ENCODE measurements around the gene EN1. TPM values are rescaled to one million over a fixed set of nuclear protein-coding genes. Genes with fewer than 3 reads are reported as not detected.

Gene EN1
- total and polyA plus RNA-seq, 9 donors, result not detected

- no peaks in the 10 kb centered on the region for H3K9me3 ChIP-seq
- H3K4me3 ChIP-seq, result no peak overlapping the region
- WGBS, 3 donors, result 3 to 4% (median 3%) methylated on average over 52 of the region's 52 CpGs
- TF ChIP-seq CTCF (IDR thresholded peaks at IDR 0.05), result no peak
- no peak for TF ChIP-seq POLR2A (IDR thresholded peaks at IDR 0.05)
- TF ChIP-seq EP300 (IDR thresholded peaks at IDR 0.05), result no peak
- no peak for DNase-seq
- no peaks in the 10 kb centered on the region for H3K4me1 ChIP-seq (ENCODE audit: insufficient read depth)
- no peaks in the 10 kb centered on the region for H3K27me3 ChIP-seq
- intact Hi-C loops (cut with DNase I), result loop anchor here in 3 of 4 donors (5.0 to 10.0 kb wide), 2 partner anchors 625 to 627 kb away; no protein-coding TSS in a partner anchor
- no peak overlapping the region for H3K27ac ChIP-seq
- H3K36me3 ChIP-seq, result no peaks in the 10 kb centered on the region
Observed at GRCh38 chr2:118849226-118850167, 2.0 kb upstream of the EN1 start.

DNA sequence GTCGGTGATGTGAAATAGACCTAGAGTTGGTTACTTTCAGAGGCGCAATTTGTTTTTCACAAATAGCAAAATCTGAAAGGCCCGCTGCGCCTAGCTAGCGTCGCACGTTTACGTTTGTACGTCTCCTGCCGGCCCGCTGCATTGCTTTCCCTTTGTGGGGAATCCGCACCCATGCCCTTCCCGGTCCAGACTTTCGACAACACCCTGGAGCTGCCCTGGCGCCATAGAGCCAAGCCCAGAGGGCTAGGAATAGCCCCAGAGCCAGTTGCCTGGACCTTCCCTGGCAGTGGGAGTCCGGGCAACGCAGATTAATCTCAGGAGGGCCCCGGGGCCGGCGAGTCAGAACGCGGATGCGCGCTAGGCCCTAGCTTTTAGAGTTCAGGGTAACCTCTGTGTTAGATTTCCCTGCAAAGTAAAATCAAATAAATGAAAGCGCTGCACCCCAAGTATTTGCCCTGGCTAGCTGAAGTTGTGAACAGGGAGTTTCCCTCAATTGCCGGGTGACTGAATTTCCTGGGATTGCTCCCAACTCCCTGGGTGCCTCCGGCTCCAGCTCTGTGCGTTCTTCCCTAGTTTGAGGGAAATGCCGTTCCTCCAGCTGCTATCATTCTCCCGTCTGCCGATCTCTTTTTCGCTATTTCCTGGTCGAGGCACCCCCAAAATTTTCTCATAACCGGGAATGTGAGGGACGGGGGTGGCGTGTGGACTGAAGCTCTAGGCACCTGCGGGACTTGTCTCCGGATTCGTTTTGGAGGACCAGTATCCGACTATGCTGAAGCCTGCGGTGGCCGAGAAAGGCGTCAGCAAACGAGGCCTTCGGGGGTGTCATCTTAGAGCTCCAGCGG, 1.2 kb upstream of the EN1 start:
- DNase-seq, result no peak
- Histone ChIP-seq H3K27ac (no peak overlapping the region), H3K27me3 (no peaks in the 10 kb centered on the region), H3K36me3 (no peaks in the 10 kb centered on the region), H3K9me3 (no peaks in the 10 kb centered on the region), H3K4me1 (ENCODE audit: insufficient read depth) (no peaks in the 10 kb centered on the region), H3K4me3 (no peak overlapping the region)
- intact Hi-C loops (cut with DNase I), result no loop called here
- no peak for TF ChIP-seq EP300 (IDR thresholded peaks at IDR 0.05)
- no peak for TF ChIP-seq CTCF (IDR thresholded peaks at IDR 0.05)
- no peak for TF ChIP-seq POLR2A (IDR thresholded peaks at IDR 0.05)
- WGBS, 3 donors, result 4 to 5% (median 4%) methylated on average over 46 of the region's 46 CpGs

DNA sequence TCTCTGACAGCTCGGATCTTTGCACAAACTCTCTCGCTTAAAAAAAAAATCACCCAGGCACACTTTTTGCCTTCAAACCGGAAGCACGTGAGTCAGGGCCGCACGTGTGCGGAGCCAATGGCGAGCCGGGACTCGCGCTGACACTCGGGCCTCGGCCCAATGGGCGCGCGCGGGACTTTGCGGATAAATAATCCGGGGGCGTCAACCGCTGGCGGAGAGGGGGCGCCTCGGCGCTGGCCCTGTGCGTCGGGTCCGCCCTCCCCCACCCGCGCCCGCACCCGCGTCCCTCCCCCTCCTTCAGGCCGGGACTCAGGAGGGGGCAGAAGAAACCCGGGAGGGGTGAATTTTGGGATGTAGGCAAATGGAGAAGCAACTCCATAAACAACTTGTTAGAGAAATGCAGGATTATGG, 319 bp upstream of the EN1 start:
- H3K27me3 ChIP-seq, result no peaks in the 10 kb centered on the region
- no peaks in the 10 kb centered on the region for H3K36me3 ChIP-seq
- H3K9me3 ChIP-seq, result no peaks in the 10 kb centered on the region
- H3K4me1 ChIP-seq (ENCODE audit: insufficient read depth), result peaks cover 2% of the 10 kb centered on the region
- DNase-seq, result no peak
- 1 to 2% (median 2%) methylated on average over 35 of the region's 35 CpGs for WGBS, 3 donors
- H3K4me3 ChIP-seq, result no peak overlapping the region
- intact Hi-C loops (cut with DNase I), result no loop called here
- H3K27ac ChIP-seq, result no peak overlapping the region
- no peak for TF ChIP-seq CTCF (IDR thresholded peaks at IDR 0.05)
- no peak for TF ChIP-seq EP300 (IDR thresholded peaks at IDR 0.05)
- no peak for TF ChIP-seq POLR2A (IDR thresholded peaks at IDR 0.05)

DNA sequence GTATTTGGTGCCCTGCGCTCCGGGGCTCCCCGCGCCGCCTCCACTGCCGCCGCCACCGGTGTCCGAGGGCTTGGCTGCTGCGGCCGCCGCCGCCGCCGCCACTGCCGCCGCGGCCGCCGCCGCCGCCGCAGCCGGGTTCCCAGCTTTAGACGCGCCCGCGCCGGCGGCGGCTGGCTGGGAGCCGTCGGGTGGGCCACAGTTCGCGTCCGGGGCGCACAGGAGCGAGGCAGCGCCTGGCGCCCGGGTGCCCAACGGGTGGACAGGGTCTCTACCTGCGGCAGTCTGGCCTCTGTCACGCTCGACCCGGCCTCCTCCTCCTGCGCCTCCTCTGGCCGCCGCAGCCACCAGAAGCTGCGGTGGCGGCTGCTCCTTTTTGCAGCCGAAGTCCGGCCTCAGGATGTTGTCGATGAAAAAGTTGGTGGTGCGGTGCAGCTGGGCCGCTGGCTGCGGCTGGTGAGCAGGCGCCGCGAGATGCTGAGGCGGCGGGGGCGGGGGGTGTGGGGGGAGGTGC, 951 bp downstream of the EN1 start:
- H3K4me3 ChIP-seq, result no peak overlapping the region
- DNase-seq, result no peak
- WGBS, 3 donors, result 1% methylated on average over 21 to 63 of the region's 63 CpGs
- no peaks in the 10 kb centered on the region for H3K36me3 ChIP-seq
- H3K4me1 ChIP-seq (ENCODE audit: insufficient read depth), result peaks cover 5% of the 10 kb centered on the region
- H3K27ac ChIP-seq, result no peak overlapping the region
- intact Hi-C loops (cut with DNase I), result no loop called here
- no peaks in the 10 kb centered on the region for H3K9me3 ChIP-seq
- no peaks in the 10 kb centered on the region for H3K27me3 ChIP-seq
- TF ChIP-seq CTCF (IDR thresholded peaks at IDR 0.05) (no peak), EP300 (IDR thresholded peaks at IDR 0.05) (no peak), POLR2A (IDR thresholded peaks at IDR 0.05) (no peak)
